ENCODE measurements around the gene EFCAB9. TPM values are rescaled to one million over a fixed set of nuclear protein-coding genes. Genes with fewer than 3 reads are reported as not detected.

Gene EFCAB9
- total RNA-seq, 1 experiment from 2014 or later: not detected

DNA sequence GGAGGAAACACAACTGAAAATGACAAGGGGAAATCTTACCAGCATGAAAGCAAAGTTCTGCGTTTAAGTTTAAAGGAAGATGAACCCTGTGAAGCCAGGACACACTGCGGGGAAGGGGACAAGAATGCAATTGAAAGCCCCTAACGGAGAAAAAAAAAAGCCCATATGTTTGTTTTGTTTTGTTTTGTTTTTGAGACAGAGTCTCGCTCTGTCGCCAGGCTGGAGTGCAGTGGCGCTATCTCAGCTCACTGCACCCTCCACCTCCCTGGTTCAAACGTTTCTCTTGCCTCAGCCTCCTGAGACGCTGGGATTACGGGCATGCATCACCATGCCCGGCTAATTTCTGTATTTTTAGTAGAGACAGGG is 8.9 kb upstream of the EFCAB9 start:
- Histone ChIP-seq H3K4me1 (ENCODE audit: control insufficient read depth in 1 of 2, insufficient read depth in 2 of 2, low read length in 2 of 2) (peaks cover 10 to 28% of the 10 kb centered on the region in 2 experiments), H3K4me2 (ENCODE audit: low read length) (no peak overlapping the region), H3K27me3 (ENCODE audit: insufficient read depth, low read length) (no peaks in the 10 kb centered on the region), H3K9me2 (ENCODE audit: insufficient read depth) (no peaks in the 10 kb centered on the region), H4K20me1 (ENCODE audit: insufficient read depth) (no peaks in the 10 kb centered on the region), H3K9me3 (ENCODE audit: control insufficient read depth in 1 of 2, insufficient read depth in 1 of 2, low read depth in 1 of 2, low read length in 2 of 2) (no peaks in the 10 kb centered on the region), H3K27ac (ENCODE audit: low read depth, low read length) (no peak overlapping the region), H3K9ac (ENCODE audit: low read length) (no peak overlapping the region), H3K4me3 (replicated peaks in 1 of 2; ENCODE audit: low read depth in 1 of 2, low read length in 2 of 2) (no peak overlapping the region), H3K36me3 (ENCODE audit: control insufficient read depth in 1 of 2, insufficient read depth in 2 of 2, low read length in 2 of 2) (0 out of 4 replicates have a peak, but pooled peaks cover 0 to 6% of the 10 kb centered on the region in 2 experiments), H3K79me2 (ENCODE audit: insufficient read depth, low read length) (peaks cover 20% of the 10 kb centered on the region), H2AFZ (ENCODE audit: low read depth, low read length, poor library complexity, severe bottlenecking) (no peak overlapping the region)
- intact Hi-C loops (cut with micrococcal nuclease): loop anchor here (10.0 kb wide), 1 partner anchor 270 kb away; the partner anchor contains the start of gene SH3PXD2B
- RAD21 ChIA-PET (ENCODE audit: low non-redundant PET in 1 of 2, low total read pairs in 2 of 2, uncharacterized antibody in 2 of 2, unreplicated experiment in 2 of 2): no interaction called here
- TF ChIP-seq, protein P1, sequence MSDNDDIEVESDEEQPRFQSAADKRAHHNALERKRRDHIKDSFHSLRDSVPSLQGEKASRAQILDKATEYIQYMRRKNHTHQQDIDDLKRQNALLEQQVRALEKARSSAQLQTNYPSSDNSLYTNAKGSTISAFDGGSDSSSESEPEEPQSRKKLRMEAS (IDR thresholded peaks at IDR 0.05): no peak
- TF ChIP-seq SIN3A (IDR thresholded peaks at IDR 0.05; ENCODE audit: low read depth): no peak
- no peak for ATAC-seq
- POLR2A ChIA-PET: no interaction called here
- BruUV-seq (replicated peaks): no TSS peak
- no peak for DNase-seq (ENCODE audit: low read depth, low spot score)
- CTCF ChIA-PET: no interaction called here

DNA sequence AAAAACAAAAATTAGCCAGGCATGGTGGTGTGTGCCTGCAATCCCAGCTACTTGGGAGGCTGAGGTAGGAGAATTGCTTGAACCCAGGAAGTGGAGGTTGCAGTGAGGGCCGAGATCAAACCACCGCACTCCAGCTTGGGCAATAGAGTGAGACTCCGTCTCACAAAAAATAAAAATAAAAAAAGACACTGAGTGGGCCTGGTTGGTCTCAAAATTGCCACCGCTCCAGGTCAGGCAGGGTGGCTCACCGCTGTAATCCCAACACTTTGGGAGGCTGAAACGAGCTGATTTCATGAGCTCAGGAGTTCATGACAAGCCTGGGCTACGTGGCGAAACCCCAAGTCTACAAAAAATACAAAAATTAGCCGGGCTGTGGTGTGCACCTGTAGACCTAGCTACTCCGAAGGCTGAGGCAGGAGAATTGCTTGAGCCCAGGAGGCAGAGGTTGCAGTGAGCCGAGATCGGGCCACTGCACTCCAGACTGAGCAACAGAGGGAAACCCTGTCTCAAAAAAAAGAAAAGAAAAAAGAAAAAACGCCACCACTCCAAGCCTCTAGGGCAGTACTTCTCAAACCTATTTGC is 7.8 kb upstream of the EFCAB9 start:
- ATAC-seq: no peak

More for the DNA sequence above, 7.8 kb upstream of the EFCAB9 start:
- no peaks in the 10 kb centered on the region for H3K9me2 ChIP-seq (ENCODE audit: insufficient read depth)
- peak overlapping the region; percentile 100 for H3K4me2 ChIP-seq (ENCODE audit: low read length)
- no peak overlapping the region; the same call in 1 of the 2 replicates for H3K27ac ChIP-seq (ENCODE audit: low read depth, low read length)
- H3K4me3 ChIP-seq (replicated peaks in 1 of 2; ENCODE audit: low read depth in 1 of 2, low read length in 2 of 2): peak overlapping the region; percentile 93 to 97; a peak in 3 of 4 replicates
- ChIA-PET CTCF (interaction anchor here (0.7 to 1.5 kb wide), 4 partner anchors 42 to 274 kb away, joined by 3 to 4 read pairs (median 4); no protein-coding TSS in a partner anchor), POLR2A (no interaction called here), RAD21 (ENCODE audit: low non-redundant PET in 1 of 2, low total read pairs in 2 of 2, uncharacterized antibody in 2 of 2, unreplicated experiment in 2 of 2) (no interaction called here)
- H4K20me1 ChIP-seq (ENCODE audit: insufficient read depth): no peaks in the 10 kb centered on the region
- peaks cover 17% of the 10 kb centered on the region for H3K79me2 ChIP-seq (ENCODE audit: insufficient read depth, low read length)
- intact Hi-C loops (cut with micrococcal nuclease): loop anchor here (10.0 kb wide), 1 partner anchor 269 kb away; the partner anchor contains the start of gene SH3PXD2B
- peaks cover 10 to 28% of the 10 kb centered on the region in 2 experiments for H3K4me1 ChIP-seq (ENCODE audit: control insufficient read depth in 1 of 2, insufficient read depth in 2 of 2, low read length in 2 of 2)
- H3K36me3 ChIP-seq (ENCODE audit: control insufficient read depth in 1 of 2, insufficient read depth in 2 of 2, low read length in 2 of 2): 0 out of 4 replicates have a peak, but pooled peaks cover 0 to under 1% of the 10 kb centered on the region in 2 experiments
- TF ChIP-seq SIN3A (IDR thresholded peaks at IDR 0.05; ENCODE audit: low read depth) (no peak), YY1 (IDR thresholded peaks at IDR 0.05; ENCODE audit: extremely low read depth, insufficient replicate concordance, low read depth, low read length) (no peak), CEBPB (IDR thresholded peaks at IDR 0.05; ENCODE audit: low read depth) (no peak), EGR1 (IDR thresholded peaks at IDR 0.05; ENCODE audit: low read depth) (no peak), ZFX (IDR thresholded peaks at IDR 0.05) (no peak), ZNF274 (IDR thresholded peaks at IDR 0.05; ENCODE audit: low read depth, low read length) (no peak), POLR2A (IDR thresholded peaks at IDR 0.05; ENCODE audit: borderline replicate concordance, extremely low read depth, insufficient read depth, insufficient read length) (no peak), FOSL1 (IDR thresholded peaks at IDR 0.05; ENCODE audit: low read depth) (no peak), EZH2 (IDR thresholded peaks at IDR 0.05) (no peak), SP1 (IDR thresholded peaks at IDR 0.05; ENCODE audit: low read depth) (no peak), JUND (IDR thresholded peaks at IDR 0.05) (no peak)
- TF ChIP-seq, protein P2, sequence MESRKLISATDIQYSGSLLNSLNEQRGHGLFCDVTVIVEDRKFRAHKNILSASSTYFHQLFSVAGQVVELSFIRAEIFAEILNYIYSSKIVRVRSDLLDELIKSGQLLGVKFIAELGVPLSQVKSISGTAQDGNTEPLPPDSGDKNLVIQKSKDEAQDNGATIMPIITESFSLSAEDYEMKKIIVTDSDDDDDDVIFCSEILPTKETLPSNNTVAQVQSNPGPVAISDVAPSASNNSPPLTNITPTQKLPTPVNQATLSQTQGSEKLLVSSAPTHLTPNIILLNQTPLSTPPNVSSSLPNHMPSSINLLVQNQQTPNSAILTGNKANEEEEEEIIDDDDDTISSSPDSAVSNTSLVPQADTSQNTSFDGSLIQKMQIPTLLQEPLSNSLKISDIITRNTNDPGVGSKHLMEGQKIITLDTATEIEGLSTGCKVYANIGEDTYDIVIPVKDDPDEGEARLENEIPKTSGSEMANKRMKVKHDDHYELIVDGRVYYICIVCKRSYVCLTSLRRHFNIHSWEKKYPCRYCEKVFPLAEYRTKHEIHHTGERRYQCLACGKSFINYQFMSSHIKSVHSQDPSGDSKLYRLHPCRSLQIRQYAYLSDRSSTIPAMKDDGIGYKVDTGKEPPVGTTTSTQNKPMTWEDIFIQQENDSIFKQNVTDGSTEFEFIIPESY (IDR thresholded peaks at IDR 0.05; ENCODE audit: extremely low read depth, insufficient replicate concordance, low read length): no peak
- TF ChIP-seq, protein P3, sequence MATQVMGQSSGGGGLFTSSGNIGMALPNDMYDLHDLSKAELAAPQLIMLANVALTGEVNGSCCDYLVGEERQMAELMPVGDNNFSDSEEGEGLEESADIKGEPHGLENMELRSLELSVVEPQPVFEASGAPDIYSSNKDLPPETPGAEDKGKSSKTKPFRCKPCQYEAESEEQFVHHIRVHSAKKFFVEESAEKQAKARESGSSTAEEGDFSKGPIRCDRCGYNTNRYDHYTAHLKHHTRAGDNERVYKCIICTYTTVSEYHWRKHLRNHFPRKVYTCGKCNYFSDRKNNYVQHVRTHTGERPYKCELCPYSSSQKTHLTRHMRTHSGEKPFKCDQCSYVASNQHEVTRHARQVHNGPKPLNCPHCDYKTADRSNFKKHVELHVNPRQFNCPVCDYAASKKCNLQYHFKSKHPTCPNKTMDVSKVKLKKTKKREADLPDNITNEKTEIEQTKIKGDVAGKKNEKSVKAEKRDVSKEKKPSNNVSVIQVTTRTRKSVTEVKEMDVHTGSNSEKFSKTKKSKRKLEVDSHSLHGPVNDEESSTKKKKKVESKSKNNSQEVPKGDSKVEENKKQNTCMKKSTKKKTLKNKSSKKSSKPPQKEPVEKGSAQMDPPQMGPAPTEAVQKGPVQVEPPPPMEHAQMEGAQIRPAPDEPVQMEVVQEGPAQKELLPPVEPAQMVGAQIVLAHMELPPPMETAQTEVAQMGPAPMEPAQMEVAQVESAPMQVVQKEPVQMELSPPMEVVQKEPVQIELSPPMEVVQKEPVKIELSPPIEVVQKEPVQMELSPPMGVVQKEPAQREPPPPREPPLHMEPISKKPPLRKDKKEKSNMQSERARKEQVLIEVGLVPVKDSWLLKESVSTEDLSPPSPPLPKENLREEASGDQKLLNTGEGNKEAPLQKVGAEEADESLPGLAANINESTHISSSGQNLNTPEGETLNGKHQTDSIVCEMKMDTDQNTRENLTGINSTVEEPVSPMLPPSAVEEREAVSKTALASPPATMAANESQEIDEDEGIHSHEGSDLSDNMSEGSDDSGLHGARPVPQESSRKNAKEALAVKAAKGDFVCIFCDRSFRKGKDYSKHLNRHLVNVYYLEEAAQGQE (IDR thresholded peaks at IDR 0.05; ENCODE audit: low read depth): no peak
- no peaks in the 10 kb centered on the region for H3K9me3 ChIP-seq (ENCODE audit: control insufficient read depth in 1 of 2, insufficient read depth in 1 of 2, low read depth in 1 of 2, low read length in 2 of 2)
- no TSS peak for BruUV-seq (replicated peaks)
- DNase-seq (ENCODE audit: low read depth, low spot score): no peak
- no peak overlapping the region for H2AFZ ChIP-seq (ENCODE audit: low read depth, low read length, poor library complexity, severe bottlenecking)
- no peaks in the 10 kb centered on the region for H3K27me3 ChIP-seq (ENCODE audit: insufficient read depth, low read length)
- H3K9ac ChIP-seq (ENCODE audit: low read length): peak overlapping the region; percentile 80
